GM13977 (cell line): Measurements from ENCODE around the gene KRTAP10-8.

Source experiments
- DNase-seq: peaks from one replicate; pipeline ENCODE4 v3.0.0; 2012; ENCODE audit warnings: low spot score
- CTCF ChIP-seq: IDR thresholded peaks from 2 replicates; pipeline ENCODE4 v1.5.1; 2012; ENCODE audit warnings: mild to moderate bottlenecking, control low read depth; ENCODE audit not compliant: insufficient read depth; ENCODE audit errors: extremely low read depth, missing control alignments
- in situ Hi-C: fragments of 300-500 bp; cut with MboI; formaldehyde crosslinking; loops from one replicate; pipeline ENCODE4 v1.12.0; 2022; ENCODE audit warnings: low sequenced_read_pairs, low pct_unique_long_range_greater_than_20kb, mixed read lengths, inconsistent platforms; ENCODE audit not compliant: unreplicated experiment

KRTAP10-8 gene

GRCh38 chr21:44581158-44581557 is 30.7 kb upstream of the KRTAP10-8 start:
- no peak for TF ChIP-seq CTCF
- DNase-seq = no peak
- in situ Hi-C loops = no loop called here

- no peak for TF ChIP-seq CTCF
- in situ Hi-C loops = no loop called here
Measured at GRCh38 chr21:44582055-44582454, 29.8 kb upstream of the KRTAP10-8 start.

GRCh38 chr21:44583089-44583799 is 28.6 kb upstream of the KRTAP10-8 start:
- no peak for TF ChIP-seq CTCF
- in situ Hi-C loops = no loop called here
- DNase-seq = no peak

More at GRCh38 chr21:44582055-44582454, 29.8 kb upstream of the KRTAP10-8 start:
- no peak for DNase-seq

GRCh38 chr21:44583800-44584147 is 28.1 kb upstream of the KRTAP10-8 start:
- no peak for TF ChIP-seq CTCF
- in situ Hi-C loops = no loop called here
- DNase-seq = no peak

- in situ Hi-C loops = no loop called here
- TF ChIP-seq CTCF = no peak
- no peak for DNase-seq
Measured at GRCh38 chr21:44585892-44586291, 26.0 kb upstream of the KRTAP10-8 start.

- DNase-seq = no peak
- in situ Hi-C loops = no loop called here
- no peak for TF ChIP-seq CTCF
Measured at GRCh38 chr21:44589094-44589493, 22.8 kb upstream of the KRTAP10-8 start.
